Esophagus (tissue), 2 donors: ENCODE results near the gene ADAMTSL2. TPM values are rescaled to one million over a fixed set of nuclear protein-coding genes. Genes with fewer than 3 reads are reported as not detected.

Experiments
- H3K27ac ChIP-seq, 2 donors: one replicate each; pipeline ENCODE4 v1.5.1; 2013; ENCODE audit warnings: low read depth in 2 of 2, mild to moderate bottlenecking in 2 of 2, inconsistent platforms in 1 of 2, low read length in 1 of 2, moderate library complexity in 1 of 2
- H3K27me3 ChIP-seq, 2 donors: one replicate each; pipeline ENCODE4 v1.6.1; 2013; ENCODE audit warnings: low read length in 2 of 2, control low read depth in 1 of 2, mild to moderate bottlenecking in 1 of 2; ENCODE audit not compliant: insufficient read depth in 2 of 2, control insufficient read depth in 1 of 2
- H3K36me3 ChIP-seq, 2 donors: one replicate each; pipeline ENCODE4 v1.6.1; 2013; ENCODE audit warnings: low read length in 1 of 2; ENCODE audit not compliant: control insufficient read depth in 2 of 2, insufficient read depth in 2 of 2
- H3K4me1 ChIP-seq, 2 donors: one replicate each; pipeline ENCODE4 v1.6.1; 2013; ENCODE audit warnings: low read length in 1 of 2; ENCODE audit not compliant: control insufficient read depth in 2 of 2, insufficient read depth in 2 of 2
- H3K4me3 ChIP-seq, 2 donors: one replicate each; pipeline ENCODE4 v1.5.1; 2013; ENCODE audit warnings: low read length in 2 of 2, mild to moderate bottlenecking in 2 of 2, low read depth in 1 of 2, moderate library complexity in 1 of 2
- H3K9me3 ChIP-seq, 2 donors: one replicate each; pipeline ENCODE4 v1.6.1; 2013; ENCODE audit warnings: mild to moderate bottlenecking in 2 of 2, low read depth in 1 of 2, low read length in 1 of 2, moderate library complexity in 1 of 2; ENCODE audit not compliant: control insufficient read depth in 2 of 2, insufficient read depth in 1 of 2
- WGBS, 2 donors: extraction: QIAGEN DNeasy Blood & Tissue Kit; methylation state at CpG; one replicate each; pipeline ENCODE4 v1.1.7; 2013; 5-methylcytosine and 5-hydroxymethylcytosine counted together
- polyA plus RNA-seq, 2 donors: library from polyadenylated mRNA; stranded (reverse); fragments of 200-250 nt; gene quantifications; one replicate each; pipeline ENCODE4 v1.2.3, GENCODE V29; 2013
- donor health status: healthy with polysubstance abuse.
- donor health status: Bipolar disorder and iron deficiency.

The ADAMTSL2 gene
- polyA plus RNA-seq, 2 donors, result 0.60 to 1.0 TPM

GRCh38 chr9:133615186-133615585 lies 80.7 kb downstream of the ADAMTSL2 start:
- H3K27ac ChIP-seq, result no peak overlapping the region
- peaks cover 4 to 13% of the 10 kb centered on the region in 2 donors for H3K27me3 ChIP-seq
- WGBS, 2 donors, result 38 to 44% methylated on average over 16 of the region's 16 CpGs
- H3K9me3 ChIP-seq, result no peaks in the 10 kb centered on the region
- no peaks in the 10 kb centered on the region for H3K36me3 ChIP-seq
- no peak overlapping the region for H3K4me3 ChIP-seq
- H3K4me1 ChIP-seq, result no peaks in the 10 kb centered on the region

- H3K9me3 ChIP-seq, result no peaks in the 10 kb centered on the region
- peaks cover 4 to 13% of the 10 kb centered on the region in 2 donors for H3K27me3 ChIP-seq
- no peak overlapping the region for H3K4me3 ChIP-seq
- 72% methylated on average over 9 to 13 of the region's 13 CpGs for whole genome bisulfite sequencing, 2 donors
- no peaks in the 10 kb centered on the region for H3K4me1 ChIP-seq
- no peak overlapping the region for H3K27ac ChIP-seq
- no peaks in the 10 kb centered on the region for H3K36me3 ChIP-seq
Observed at GRCh38 chr9:133615606-133616188, 81.2 kb downstream of the ADAMTSL2 start.

- H3K4me1 ChIP-seq, result no peaks in the 10 kb centered on the region
- peaks cover 4 to 13% of the 10 kb centered on the region in 2 donors for H3K27me3 ChIP-seq
- no peak overlapping the region for H3K27ac ChIP-seq
- no peaks in the 10 kb centered on the region for H3K9me3 ChIP-seq
- no peaks in the 10 kb centered on the region for H3K36me3 ChIP-seq
- H3K4me3 ChIP-seq, result no peak overlapping the region
- WGBS, 2 donors, result 78 to 80% methylated on average over 13 of the region's 13 CpGs
Observed at GRCh38 chr9:133616643-133617405, 82.3 kb downstream of the ADAMTSL2 start.

- H3K27me3 ChIP-seq, result peaks cover 0 to 13% of the 10 kb centered on the region in 2 donors
- 78 to 83% methylated on average over 10 of the region's 10 CpGs for WGBS, 2 donors
- no peaks in the 10 kb centered on the region for H3K9me3 ChIP-seq
- no peak overlapping the region for H3K27ac ChIP-seq
- no peaks in the 10 kb centered on the region for H3K4me1 ChIP-seq
- H3K36me3 ChIP-seq, result no peaks in the 10 kb centered on the region
- H3K4me3 ChIP-seq, result no peak overlapping the region
Observed at GRCh38 chr9:133618726-133619125, 84.2 kb downstream of the ADAMTSL2 start.

- H3K27me3 ChIP-seq, result peaks cover 0 to 12% of the 10 kb centered on the region in 2 donors
- WGBS, 2 donors, result 13 to 17% methylated on average over 8 of the region's 8 CpGs
- H3K27ac ChIP-seq, result no peak overlapping the region
- no peaks in the 10 kb centered on the region for H3K4me1 ChIP-seq
- no peaks in the 10 kb centered on the region for H3K9me3 ChIP-seq
- no peaks in the 10 kb centered on the region for H3K36me3 ChIP-seq
- H3K4me3 ChIP-seq, result no peak overlapping the region
Observed at GRCh38 chr9:133619791-133620190, 85.3 kb downstream of the ADAMTSL2 start.

- Histone ChIP-seq H3K4me1 (no peaks in the 10 kb centered on the region), H3K9me3 (peaks cover 0 to 5% of the 10 kb centered on the region in 2 donors), H3K27ac (no peak overlapping the region), H3K4me3 (no peak overlapping the region), H3K27me3 (peaks cover 0 to 4% of the 10 kb centered on the region in 2 donors), H3K36me3 (no peaks in the 10 kb centered on the region)
- WGBS, 2 donors, result 63 to 70% methylated on average over 11 of the region's 11 CpGs
Observed at GRCh38 chr9:133621725-133622267, 87.3 kb downstream of the ADAMTSL2 start.

- H3K9me3 ChIP-seq, result peaks cover 0 to 9% of the 10 kb centered on the region in 2 donors
- 49 to 68% methylated on average over 5 of the region's 5 CpGs for WGBS, 2 donors
- peaks cover 0 to under 1% of the 10 kb centered on the region in 2 donors for H3K27me3 ChIP-seq
- no peak overlapping the region for H3K27ac ChIP-seq
- H3K4me3 ChIP-seq, result no peak overlapping the region
- H3K4me1 ChIP-seq, result no peaks in the 10 kb centered on the region
- no peaks in the 10 kb centered on the region for H3K36me3 ChIP-seq
Observed at GRCh38 chr9:133622555-133622954, 88.1 kb downstream of the ADAMTSL2 start.

Other genes with a start within 250 kb of the ADAMTSL2 start
- gene SURF6, start 198.5 kb upstream of the ADAMTSL2 start, polyA plus RNA-seq, result 10 to 100 TPM; 17.0 to 21.7 TPM
- gene MED22, start 186.6 kb upstream of the ADAMTSL2 start, polyA plus RNA-seq, result 10 to 100 TPM in 1 of 2 donors, 1 to 10 TPM in 1; 7.3 to 12.0 TPM
- gene RPL7A, start 186.5 kb upstream of the ADAMTSL2 start, polyA plus RNA-seq, result 1,000 to 10,000 TPM; 2,052 to 3,524 TPM
- gene SURF1, start 178.2 kb upstream of the ADAMTSL2 start, polyA plus RNA-seq, result 10 to 100 TPM; 34.2 to 41.2 TPM
- 10 to 100 TPM; 32.9 to 36.4 TPM for gene SURF2, start 178.2 kb upstream of the ADAMTSL2 start, polyA plus RNA-seq
- 10 to 100 TPM; 39.7 to 64.7 TPM for gene SURF4, start 158.6 kb upstream of the ADAMTSL2 start, polyA plus RNA-seq
- gene STKLD1, start 158.3 kb upstream of the ADAMTSL2 start, polyA plus RNA-seq, result 1 to 10 TPM in 1 of 2 donors, under 1 TPM in 1; 0.49 to 1.3 TPM
- gene REXO4, start 116.7 kb upstream of the ADAMTSL2 start, polyA plus RNA-seq, result 10 to 100 TPM; 10.6 to 15.2 TPM
- gene ADAMTS13, start 112.3 kb upstream of the ADAMTSL2 start, polyA plus RNA-seq, result 1 to 10 TPM; 1.2 to 4.3 TPM
- gene CACFD1, start 74.7 kb upstream of the ADAMTSL2 start, polyA plus RNA-seq, result 1 to 10 TPM; 7.0 to 7.9 TPM
- under 1 TPM; 0.69 TPM for gene SLC2A6, start 55.6 kb upstream of the ADAMTSL2 start, polyA plus RNA-seq
- gene MYMK, start 9.7 kb upstream of the ADAMTSL2 start, polyA plus RNA-seq, result not detected
- gene FAM163B, start 74.7 kb downstream of the ADAMTSL2 start, polyA plus RNA-seq, result not detected
- gene DBH, start 101.7 kb downstream of the ADAMTSL2 start, polyA plus RNA-seq, result under 1 TPM in 1 of 2 donors, not detected in 1; 0.01 TPM
- gene SARDH, start 203.6 kb downstream of the ADAMTSL2 start, polyA plus RNA-seq, result under 1 TPM; 0.20 TPM